PFSK-1 (cell line): ENCODE data around the gene NEK7.

Source experiments
- POLR2AphosphoS5 ChIP-seq: IDR thresholded peaks from 2 replicates; pipeline ENCODE4 v1.6.1; 2012; ENCODE audit warnings: low read depth, mild to moderate bottlenecking, control low read depth, low read length, moderate library complexity
- REST ChIP-seq, 2 experiments: IDR thresholded peaks; 2 replicates each; pipeline versions ENCODE4 v1.6.1 to v1.8.0; 2011 to 2012; ENCODE audit warnings: low read depth in 2 of 2, low read length in 2 of 2, control low read depth in 1 of 2, inconsistent platforms in 1 of 2, mild to moderate bottlenecking in 1 of 2, moderate library complexity in 1 of 2; ENCODE audit not compliant: insufficient read depth in 1 of 2
- SIN3A ChIP-seq: IDR thresholded peaks from 2 replicates; pipeline ENCODE4 v1.6.1; 2012; ENCODE audit warnings: mild to moderate bottlenecking, low read length, moderate library complexity, borderline replicate concordance; ENCODE audit not compliant: insufficient read depth
- TAF1 ChIP-seq: IDR thresholded peaks from 2 replicates; pipeline ENCODE4 v1.6.1; 2012; ENCODE audit warnings: low read length, control low read depth, borderline replicate concordance; ENCODE audit not compliant: insufficient read depth

GRCh38 chr1:198278943-198279342, 122.1 kb downstream of the NEK7 start:
- TF ChIP-seq SIN3A, result no peak
- TF ChIP-seq POLR2AphosphoS5, result no peak
- no peak for TF ChIP-seq REST (IDR thresholded peaks at IDR 0.05; ENCODE audit: insufficient read depth in 1 of 2, low read depth in 2 of 2, low read length in 2 of 2)
- TF ChIP-seq TAF1, result no peak
